Heart left ventricle (tissue), 13 donors: ENCODE measurements around the gene VSIG10L.

Experiments
- POLR2A ChIP-seq, 2 donors: fragments of 450-650 bp; IDR thresholded peaks; one replicate each; pipeline ENCODE4 v1.6.1; 2017; ENCODE audit warnings: antibody characterized with exemption in 2 of 2, mild to moderate bottlenecking in 2 of 2, moderate library complexity in 2 of 2
- TF ChIP-seq, protein P1 (sequence below), 12 donors: fragments of 200-600 bp; sonication (generic) in 4 of 12; IDR thresholded peaks; one replicate each; pipeline versions ENCODE4 v1.5.0 to v1.8.0; 2018 to 2022; ENCODE audit warnings: antibody characterized with exemption in 12 of 12, mild to moderate bottlenecking in 5 of 12
- donor health status: ischemic (EF 13 %, LVEDD 7.1; RV severe dilation, severe dysfunction).
- donor health status: DM: no; HTN: yes; CAD: no.
- donor health status: DM: no; HTN: no; CAD: no.
- donor health status: ischemic (EF 25% LVEDD 6.9; RV normal size, moderate dysfunction).
- donor health status: ischemic (EF 25% LVEDD 5.7; RV mildly dilated, moderate dysfunction).
- donor health status: ischemic (EF 35%, LVEDD 5.7; RV mildly dilated, moderate dysfunction).
- donor health status: nonischemic (EF 11% LVEDD 7.7; RV severe dilation, severe dysfunction).
- donor health status: DM: yes; HTN: yes; CAD: no.
- donor health status: PGD.
- donor health status: ischemic (EF 29% LVEDD 5.4; RV normal size, mild dysfunction).
- donor health status: nonischemic (EF 23%, LVEDD 6.1; RV moderate dilation, normal function).

DNA sequence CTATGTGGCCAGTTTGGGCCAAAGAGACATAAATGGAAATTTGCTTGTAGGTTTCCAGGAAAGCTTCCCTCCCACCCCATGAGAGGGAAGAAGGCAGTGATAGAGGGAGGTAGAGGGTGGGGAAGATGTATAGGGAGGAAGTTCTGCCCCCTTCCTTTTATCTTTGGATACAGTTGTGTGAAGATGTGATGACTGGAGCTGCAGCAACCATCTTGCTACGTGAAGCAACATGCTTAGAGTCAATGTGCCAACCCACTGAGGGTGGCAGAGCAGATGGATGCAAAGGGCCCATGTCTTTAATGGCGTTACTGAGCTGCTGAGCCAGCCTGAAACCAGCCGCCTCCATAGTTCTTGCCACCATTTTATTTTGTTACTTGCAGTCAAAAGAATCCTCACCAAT is 10.7 kb downstream of the VSIG10L start:
- TF ChIP-seq, protein P1, sequence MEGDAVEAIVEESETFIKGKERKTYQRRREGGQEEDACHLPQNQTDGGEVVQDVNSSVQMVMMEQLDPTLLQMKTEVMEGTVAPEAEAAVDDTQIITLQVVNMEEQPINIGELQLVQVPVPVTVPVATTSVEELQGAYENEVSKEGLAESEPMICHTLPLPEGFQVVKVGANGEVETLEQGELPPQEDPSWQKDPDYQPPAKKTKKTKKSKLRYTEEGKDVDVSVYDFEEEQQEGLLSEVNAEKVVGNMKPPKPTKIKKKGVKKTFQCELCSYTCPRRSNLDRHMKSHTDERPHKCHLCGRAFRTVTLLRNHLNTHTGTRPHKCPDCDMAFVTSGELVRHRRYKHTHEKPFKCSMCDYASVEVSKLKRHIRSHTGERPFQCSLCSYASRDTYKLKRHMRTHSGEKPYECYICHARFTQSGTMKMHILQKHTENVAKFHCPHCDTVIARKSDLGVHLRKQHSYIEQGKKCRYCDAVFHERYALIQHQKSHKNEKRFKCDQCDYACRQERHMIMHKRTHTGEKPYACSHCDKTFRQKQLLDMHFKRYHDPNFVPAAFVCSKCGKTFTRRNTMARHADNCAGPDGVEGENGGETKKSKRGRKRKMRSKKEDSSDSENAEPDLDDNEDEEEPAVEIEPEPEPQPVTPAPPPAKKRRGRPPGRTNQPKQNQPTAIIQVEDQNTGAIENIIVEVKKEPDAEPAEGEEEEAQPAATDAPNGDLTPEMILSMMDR (IDR thresholded peaks at IDR 0.05) = no peak
- TF ChIP-seq POLR2A (IDR thresholded peaks at IDR 0.05) = no peak
